SW 1271 (cell line): ENCODE data around the gene TLE2.
"Not testable (repeated sequence)": the region's sequence is repeated elsewhere in the genome, so short reads cannot be mapped to it uniquely, and the experiment has no call there.

ENCODE experiments used
- DNase-seq, 2 experiments: peaks; one replicate each; lab custom pipeline; 2025; lab: John Stamatoyannopoulos, UW

The TLE2 gene

DNA sequence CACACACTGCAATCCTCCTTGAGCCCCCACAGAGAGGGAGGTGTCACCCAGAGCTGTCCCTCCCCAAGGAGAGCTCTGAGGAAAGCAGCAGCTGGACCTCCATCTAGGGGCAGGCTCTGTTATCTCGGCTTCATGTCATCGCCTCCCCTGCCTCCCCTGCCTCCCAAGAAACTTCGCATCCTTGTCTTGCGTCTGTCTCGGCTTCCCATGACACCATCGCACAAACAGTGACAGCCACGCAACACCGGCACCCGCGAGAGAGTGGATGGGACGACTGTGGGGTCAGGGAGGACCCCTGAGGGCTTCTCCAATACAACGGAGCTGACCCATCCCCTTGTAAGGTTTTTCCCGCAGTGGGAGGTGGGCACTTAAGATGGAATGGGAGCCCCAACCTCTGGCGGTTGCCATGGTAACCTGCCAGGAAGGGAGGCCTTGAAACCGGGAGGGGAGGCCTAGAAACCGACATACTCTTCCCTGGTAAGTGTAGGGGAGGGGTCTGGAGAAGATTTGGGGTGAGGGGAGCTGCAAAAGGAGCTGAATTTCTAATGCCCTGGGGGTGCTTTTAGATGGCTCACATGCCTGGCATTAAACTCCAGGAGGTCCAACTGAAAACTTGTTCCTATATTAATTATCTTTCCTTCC lies 16.3 kb downstream of the TLE2 start:
- DNase-seq: no peak

- DNase-seq: not testable (repeated sequence)
Observed at GRCh38 chr19:3012059-3012458, 17.0 kb downstream of the TLE2 start.

DNA sequence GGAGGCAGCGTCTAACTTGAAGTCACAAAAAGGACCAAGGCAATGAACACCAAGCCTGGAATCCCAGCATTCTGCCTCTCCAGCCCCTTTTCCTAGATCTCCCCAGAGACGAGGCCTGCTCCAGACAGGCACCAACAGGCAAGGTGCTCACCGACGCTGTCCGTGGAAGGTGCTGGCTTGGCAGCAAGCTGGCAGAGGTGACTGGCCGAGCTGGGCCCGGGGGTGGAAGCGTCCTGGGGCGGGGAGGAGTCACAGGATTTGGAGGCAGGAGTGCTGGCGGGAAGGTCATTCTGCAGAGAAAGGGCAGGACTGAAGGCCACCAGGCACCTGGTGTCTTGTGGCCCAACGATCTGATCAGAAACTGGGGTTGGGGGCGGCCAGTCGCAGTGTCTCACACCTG lies 18.2 kb downstream of the TLE2 start:
- no peak for DNase-seq

GRCh38 chr19:3008994-3009393 lies 20.1 kb downstream of the TLE2 start:
- DNase-seq: no peak

- no peak for DNase-seq
Observed at GRCh38 chr19:3007975-3008374, 21.1 kb downstream of the TLE2 start.

DNA sequence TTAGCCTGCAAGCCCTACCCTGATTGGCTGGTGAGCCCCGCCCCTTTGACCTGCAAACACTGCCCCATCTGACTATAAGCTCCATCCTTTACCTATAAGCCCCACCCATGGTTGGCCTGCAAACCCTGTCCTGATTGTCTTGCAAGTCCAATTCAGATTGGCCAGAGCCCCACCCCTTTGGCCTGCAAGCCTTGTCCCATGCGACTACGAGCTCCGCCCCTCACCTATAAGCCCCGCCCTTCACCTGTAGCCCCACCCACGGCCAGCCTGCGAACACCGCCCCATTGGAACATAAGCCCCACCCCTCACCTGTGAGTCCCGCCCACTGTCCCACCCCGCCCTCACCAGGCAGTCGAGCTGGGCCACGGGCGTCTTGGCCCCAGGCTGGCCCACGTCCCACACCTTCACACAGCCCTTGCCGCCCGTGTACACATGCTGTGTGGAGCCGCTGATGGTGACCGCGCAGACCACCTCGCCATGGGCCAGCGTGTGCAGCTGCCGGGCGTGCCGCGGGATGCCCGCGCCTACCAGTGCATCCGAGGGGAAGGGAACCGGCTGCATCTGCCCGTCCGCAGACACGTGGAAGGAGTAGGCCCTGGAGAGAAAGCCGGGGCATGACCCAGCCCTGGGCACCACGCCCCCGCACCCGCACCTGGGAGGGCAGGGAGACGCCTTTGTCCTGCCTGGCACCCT lies 22.9 kb downstream of the TLE2 start:
- DNase-seq: no peak

DNA sequence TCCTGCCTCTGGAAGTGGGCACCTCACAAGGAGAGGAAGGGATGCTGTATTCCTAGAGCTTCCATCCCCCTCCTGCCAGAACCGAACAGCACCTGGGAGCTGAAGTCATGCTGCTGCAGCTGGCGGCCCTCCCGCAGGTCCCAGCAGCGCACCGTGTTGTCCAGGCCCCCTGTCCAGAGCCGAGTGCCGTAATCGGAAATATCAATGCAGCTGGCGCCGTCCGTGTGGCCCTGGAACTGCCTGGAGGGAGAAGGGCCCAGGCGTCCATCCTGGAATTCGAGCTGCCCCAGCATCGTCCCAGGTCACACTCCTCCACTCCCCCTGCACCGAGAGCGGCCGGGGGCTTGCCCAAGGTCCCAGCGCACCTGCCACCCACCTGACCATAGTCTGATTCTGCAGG lies 23.7 kb downstream of the TLE2 start:
- DNase-seq: no peak

DNA sequence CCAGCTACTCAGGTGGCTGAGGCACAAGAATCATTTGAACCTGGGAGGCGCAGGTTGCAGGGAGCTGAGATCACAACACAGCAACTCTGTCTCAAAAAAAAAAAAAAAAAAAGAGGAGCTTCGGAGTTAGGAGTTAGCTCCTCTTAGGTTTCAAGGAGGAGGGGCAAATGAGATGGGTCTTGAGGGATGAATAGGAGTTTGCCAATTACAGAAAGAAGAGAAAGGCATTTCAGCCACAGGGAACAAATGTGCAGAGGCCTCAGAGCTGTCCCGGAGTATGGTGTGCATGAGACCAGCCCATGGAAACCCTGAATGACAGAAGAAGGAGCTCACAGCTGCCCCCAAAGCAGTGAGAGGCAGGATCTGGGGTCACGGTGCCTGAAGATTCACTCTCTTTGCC lies 24.6 kb downstream of the TLE2 start:
- no peak for DNase-seq

GRCh38 chr19:3003046-3003445 lies 26.0 kb downstream of the TLE2 start:
- no peak for DNase-seq

DNA sequence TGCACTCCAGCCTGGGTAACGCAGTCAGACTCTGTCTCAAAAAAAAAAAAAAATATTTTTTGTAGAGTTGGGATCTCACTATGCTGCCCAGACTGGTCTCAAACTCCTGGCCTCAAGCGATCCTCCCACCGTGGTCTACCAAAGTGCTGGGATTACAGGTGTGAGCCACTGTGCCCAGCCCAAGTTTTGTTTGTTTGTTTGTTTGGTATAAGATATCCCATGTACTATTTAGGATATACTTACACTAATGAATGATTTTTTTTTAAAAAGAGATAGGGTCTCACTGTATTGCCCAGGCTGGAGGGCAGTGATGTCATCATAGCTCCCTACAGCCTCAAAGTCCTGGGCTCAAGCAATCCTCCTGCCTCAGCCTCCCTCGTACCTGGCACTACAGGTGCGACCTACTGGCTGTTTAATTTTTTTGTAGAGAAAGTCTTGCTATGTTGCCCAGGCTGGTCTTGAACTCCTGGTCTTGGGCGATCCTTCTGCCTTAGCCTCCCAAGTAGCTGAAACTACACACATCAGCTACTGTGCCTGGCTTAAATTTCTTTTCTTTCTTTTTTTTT lies 27.8 kb downstream of the TLE2 start:
- DNase-seq: no peak

- no peak for DNase-seq
Observed at GRCh38 chr19:2998642-2999041, 30.4 kb downstream of the TLE2 start.

DNA sequence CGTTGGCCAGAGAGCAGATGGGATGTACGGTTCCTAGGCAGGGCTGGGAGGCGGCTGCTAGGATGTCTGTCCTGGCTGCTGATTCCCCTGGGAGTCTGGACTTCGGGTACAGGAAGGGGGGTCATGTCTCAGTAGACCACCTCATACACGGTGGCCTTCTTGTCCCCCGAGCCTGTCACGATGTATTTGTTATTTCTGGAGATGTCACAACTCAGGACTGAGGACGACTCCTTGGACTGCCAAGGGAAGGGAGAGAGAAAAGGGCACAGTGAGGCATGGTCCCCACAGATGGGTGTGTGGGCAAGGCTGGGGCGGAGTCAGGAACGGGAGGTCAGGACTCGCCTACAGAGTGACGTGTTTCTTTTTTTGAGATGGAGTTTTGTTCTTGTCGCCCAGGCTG lies 31.4 kb downstream of the TLE2 start:
- DNase-seq: no peak

DNA sequence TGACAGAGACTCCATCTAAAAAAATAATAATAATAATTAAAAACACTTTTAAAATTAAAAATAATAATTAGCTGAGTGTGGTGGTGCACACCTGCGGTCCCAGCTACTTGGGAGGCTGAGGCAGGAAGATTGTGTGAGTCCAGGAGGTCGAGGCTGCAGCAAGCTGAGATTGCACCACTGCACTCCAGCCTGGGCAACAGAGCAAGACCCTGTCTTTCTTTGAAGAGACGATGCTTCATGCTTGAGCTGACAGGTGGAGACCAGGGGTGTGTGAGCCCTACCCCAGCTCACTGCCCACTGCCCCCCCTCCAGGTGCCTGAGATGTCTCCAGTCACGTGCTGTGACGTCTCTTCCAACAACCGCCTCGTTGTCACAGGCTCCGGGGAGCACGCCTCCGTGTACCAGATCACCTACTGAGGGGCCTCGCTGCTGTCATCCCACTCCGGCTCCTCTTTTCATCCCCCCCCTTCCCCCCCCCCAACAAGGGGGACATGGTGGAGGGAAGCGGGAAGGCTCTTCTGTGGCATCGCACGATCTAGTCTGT lies 34.4 kb downstream of the TLE2 start:
- DNase-seq: no peak

GRCh38 chr19:2993579-2993978 lies 35.5 kb downstream of the TLE2 start:
- DNase-seq: no peak

DNA sequence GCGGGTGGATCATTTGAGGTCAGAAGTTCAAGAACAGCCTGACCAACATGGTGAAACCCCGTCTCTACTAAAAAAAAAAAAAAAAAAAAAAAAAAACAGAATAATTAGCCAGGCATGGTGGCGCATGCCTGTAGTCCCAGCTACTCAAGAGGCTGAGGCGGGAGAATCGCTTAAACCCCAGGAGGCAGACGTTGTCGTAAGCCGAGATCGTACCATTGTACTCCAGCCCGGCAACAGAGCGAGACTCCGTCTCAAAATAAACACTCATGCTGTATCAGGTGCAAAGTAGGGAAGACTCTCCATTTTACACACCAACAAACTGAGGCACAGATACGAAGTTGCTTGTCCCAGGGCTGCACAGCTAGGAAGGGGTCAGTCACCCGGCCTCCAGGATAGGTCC lies 36.1 kb downstream of the TLE2 start:
- DNase-seq: no peak

- not testable (repeated sequence) for DNase-seq
Observed at GRCh38 chr19:2992333-2992732, 36.7 kb downstream of the TLE2 start.

GRCh38 chr19:2989236-2989946 lies 39.7 kb downstream of the TLE2 start:
- no peak for DNase-seq

GRCh38 chr19:2988568-2988967 lies 40.5 kb downstream of the TLE2 start:
- no peak for DNase-seq

GRCh38 chr19:2987797-2988196 lies 41.3 kb downstream of the TLE2 start:
- no peak for DNase-seq

- no peak for DNase-seq
Observed at GRCh38 chr19:2986951-2987524, 42.0 kb downstream of the TLE2 start.

- no peak for DNase-seq
Observed at GRCh38 chr19:2984215-2984528, 44.9 kb downstream of the TLE2 start.

- no peak for DNase-seq
Observed at GRCh38 chr19:2983351-2984214, 45.5 kb downstream of the TLE2 start.
